ENCODE measurements around the gene PCDHGC4.

DNA sequence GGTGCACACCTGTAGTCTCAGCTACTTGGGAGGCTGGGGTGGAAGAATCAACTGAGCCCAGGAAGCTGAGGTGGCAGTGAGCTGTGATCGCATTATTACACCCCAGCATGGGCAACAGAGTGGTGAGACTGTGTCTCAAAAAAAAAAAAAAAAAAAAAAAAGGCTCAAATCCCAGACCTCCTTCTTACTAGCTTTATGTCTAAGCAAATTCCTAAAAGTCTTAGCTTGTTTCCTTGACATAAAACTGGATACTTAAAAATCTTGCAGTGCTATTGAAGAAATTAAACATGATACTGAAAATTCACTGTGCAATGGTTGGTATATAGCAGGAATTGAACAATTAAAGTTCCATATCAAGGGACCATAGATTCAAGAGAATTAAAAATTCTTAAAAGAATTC lies 49.1 kb downstream of the PCDHGC4 start:
- TF ChIP-seq POLR2A (IDR thresholded peaks at IDR 0.05) (no peak), EP300 (IDR thresholded peaks at IDR 0.05) (no peak)
- TF ChIP-seq, protein P1, sequence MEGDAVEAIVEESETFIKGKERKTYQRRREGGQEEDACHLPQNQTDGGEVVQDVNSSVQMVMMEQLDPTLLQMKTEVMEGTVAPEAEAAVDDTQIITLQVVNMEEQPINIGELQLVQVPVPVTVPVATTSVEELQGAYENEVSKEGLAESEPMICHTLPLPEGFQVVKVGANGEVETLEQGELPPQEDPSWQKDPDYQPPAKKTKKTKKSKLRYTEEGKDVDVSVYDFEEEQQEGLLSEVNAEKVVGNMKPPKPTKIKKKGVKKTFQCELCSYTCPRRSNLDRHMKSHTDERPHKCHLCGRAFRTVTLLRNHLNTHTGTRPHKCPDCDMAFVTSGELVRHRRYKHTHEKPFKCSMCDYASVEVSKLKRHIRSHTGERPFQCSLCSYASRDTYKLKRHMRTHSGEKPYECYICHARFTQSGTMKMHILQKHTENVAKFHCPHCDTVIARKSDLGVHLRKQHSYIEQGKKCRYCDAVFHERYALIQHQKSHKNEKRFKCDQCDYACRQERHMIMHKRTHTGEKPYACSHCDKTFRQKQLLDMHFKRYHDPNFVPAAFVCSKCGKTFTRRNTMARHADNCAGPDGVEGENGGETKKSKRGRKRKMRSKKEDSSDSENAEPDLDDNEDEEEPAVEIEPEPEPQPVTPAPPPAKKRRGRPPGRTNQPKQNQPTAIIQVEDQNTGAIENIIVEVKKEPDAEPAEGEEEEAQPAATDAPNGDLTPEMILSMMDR (IDR thresholded peaks at IDR 0.05), result no peak
